ENCODE measurements around the gene HM13.

DNA sequence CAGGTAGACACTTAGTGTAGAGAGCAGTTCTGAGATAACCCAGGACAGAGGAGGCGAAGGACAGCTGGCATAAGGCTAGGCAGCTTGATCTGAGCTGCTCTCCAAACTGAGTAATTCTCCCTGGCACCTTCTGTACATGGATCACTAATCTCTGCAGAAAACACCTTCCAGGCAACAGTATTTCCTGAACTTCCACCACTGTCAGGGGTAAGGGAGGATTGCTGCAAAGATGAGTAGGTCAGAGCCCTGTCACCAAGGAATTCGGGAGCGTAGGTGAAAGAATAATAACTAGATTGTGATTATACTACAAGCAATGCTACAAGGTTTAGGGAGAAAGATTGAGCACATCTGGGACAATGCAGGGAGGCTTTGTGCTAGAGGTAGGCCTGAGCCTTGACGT, 1.9 kb downstream of the HM13 start:
- TF ChIP-seq POLR2A (IDR thresholded peaks at IDR 0.05; ENCODE audit: extremely low read depth, insufficient read length) (no peak), MAX (IDR thresholded peaks at IDR 0.05; ENCODE audit: low read depth, low read length) (no peak), MYC (IDR thresholded peaks at IDR 0.05; ENCODE audit: low read depth, low read length) (no peak)
- TF ChIP-seq, protein P1, sequence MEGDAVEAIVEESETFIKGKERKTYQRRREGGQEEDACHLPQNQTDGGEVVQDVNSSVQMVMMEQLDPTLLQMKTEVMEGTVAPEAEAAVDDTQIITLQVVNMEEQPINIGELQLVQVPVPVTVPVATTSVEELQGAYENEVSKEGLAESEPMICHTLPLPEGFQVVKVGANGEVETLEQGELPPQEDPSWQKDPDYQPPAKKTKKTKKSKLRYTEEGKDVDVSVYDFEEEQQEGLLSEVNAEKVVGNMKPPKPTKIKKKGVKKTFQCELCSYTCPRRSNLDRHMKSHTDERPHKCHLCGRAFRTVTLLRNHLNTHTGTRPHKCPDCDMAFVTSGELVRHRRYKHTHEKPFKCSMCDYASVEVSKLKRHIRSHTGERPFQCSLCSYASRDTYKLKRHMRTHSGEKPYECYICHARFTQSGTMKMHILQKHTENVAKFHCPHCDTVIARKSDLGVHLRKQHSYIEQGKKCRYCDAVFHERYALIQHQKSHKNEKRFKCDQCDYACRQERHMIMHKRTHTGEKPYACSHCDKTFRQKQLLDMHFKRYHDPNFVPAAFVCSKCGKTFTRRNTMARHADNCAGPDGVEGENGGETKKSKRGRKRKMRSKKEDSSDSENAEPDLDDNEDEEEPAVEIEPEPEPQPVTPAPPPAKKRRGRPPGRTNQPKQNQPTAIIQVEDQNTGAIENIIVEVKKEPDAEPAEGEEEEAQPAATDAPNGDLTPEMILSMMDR (IDR thresholded peaks at IDR 0.05; ENCODE audit: low read depth, low read length): no peak

Measured in NB4 (cell line).